A673 (cell line): ENCODE measurements around the gene RNU1-4.
"Not testable (repeated sequence)": the region's sequence is repeated elsewhere in the genome, so short reads cannot be mapped to it uniquely, and the experiment has no call there.

Experiments used
- CTCF ChIP-seq: fragments of 300-800, 200-600 bp; sonication (generic); conservative IDR thresholded peaks from 2 replicates; pipeline ENCODE4 v1.5.1; 2017; ENCODE audit warnings: low read depth, mild to moderate bottlenecking, antibody characterized with exemption, low read length, moderate library complexity, mixed read lengths
- EZH2 ChIP-seq: fragments of 200-600 bp; sonication (generic); IDR thresholded peaks from 2 replicates; pipeline ENCODE4 v1.6.1; 2017; ENCODE audit warnings: borderline replicate concordance, low read depth, mild to moderate bottlenecking, mixed read lengths, antibody characterized with exemption, low read length; ENCODE audit not compliant: poor library complexity, severe bottlenecking

GRCh38 chr1:16764248-16764819 lies 24.0 kb downstream of the RNU1-4 start:
- TF ChIP-seq CTCF, EZH2: not testable (repeated sequence)
